Vein endothelial cell (primary cell): ENCODE measurements around the gene GTSF1L. TPM values are rescaled to one million over a fixed set of nuclear protein-coding genes. Genes with fewer than 3 reads are reported as not detected.

Experiments
- total RNA-seq: library from RNA; depleted of rRNA; stranded (reverse); fragments of >200 nt; gene quantifications from 2 replicates; pipeline ENCODE4 v1.2.3, GENCODE V29; 2012

Gene GTSF1L
- total RNA-seq = not detected in 2 replicates

DNA sequence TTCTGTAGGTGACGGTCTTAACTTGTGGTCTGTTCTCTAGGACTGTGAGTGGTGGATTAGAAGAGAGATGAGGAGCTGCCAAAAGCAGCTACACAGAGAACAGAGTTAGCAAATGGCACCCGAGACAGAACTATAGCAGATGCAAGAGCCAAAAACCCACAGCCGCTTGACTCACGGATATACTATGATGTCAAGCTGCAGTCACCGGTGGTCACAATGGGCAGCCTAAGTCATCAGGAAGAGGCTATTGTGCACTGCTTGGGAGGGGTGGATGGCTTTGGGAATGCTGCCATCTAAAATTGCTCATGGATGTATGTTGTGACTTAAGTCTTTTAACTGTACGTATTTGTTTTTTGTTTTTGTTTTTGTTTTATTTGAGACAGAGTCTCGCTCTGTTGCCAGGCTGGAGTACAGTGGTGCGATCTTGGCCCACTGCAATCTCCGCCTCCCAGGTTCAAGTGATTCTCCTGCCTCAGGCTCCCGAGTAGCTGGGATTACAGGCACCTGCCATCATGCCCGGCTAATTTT lies at the start of gene GTSF1L:
GTSF1L (minus strand) TSS at position 192 of the 528 bp plus-strand sequence. CDS start 308 bp downstream, outside the sequence.

Other genes with a start within 250 kb of the GTSF1L start
- gene L3MBTL1, start 219.3 kb downstream of the GTSF1L start, total RNA-seq = 5.2 and 5.6 TPM in 2 replicates
- 0.67 TPM in 1 of 2 replicates, not detected in the other for gene SGK2, start 168.0 kb downstream of the GTSF1L start, total RNA-seq
- gene IFT52, start 136.1 kb downstream of the GTSF1L start, total RNA-seq = 42.3 and 49.0 TPM in 2 replicates
- 24.5 and 28.0 TPM in 2 replicates for gene MYBL2, start 59.9 kb downstream of the GTSF1L start, total RNA-seq
- 3.9 and 4.2 TPM in 2 replicates for gene TOX2, start 187.8 kb upstream of the GTSF1L start, total RNA-seq